ENCODE data around the gene TTC33. TPM values are rescaled to one million over a fixed set of nuclear protein-coding genes. Genes with fewer than 3 reads are reported as not detected.

The TTC33 gene
- polyA plus RNA-seq, 1 experiment: 12.4 TPM

GRCh38 chr5:40619421-40619820 is 136.3 kb downstream of the TTC33 start:
- Histone ChIP-seq H3K9me3 (ENCODE audit: control insufficient read depth, insufficient read depth, low read length) (no peaks in the 10 kb centered on the region), H3K27me3 (ENCODE audit: control insufficient read depth, insufficient read depth, low read length) (no peaks in the 10 kb centered on the region), H3K4me3 (ENCODE audit: low read depth, low read length) (no peak overlapping the region), H3K27ac (ENCODE audit: low read depth, low read length) (no peak overlapping the region)
- DNase-seq (ENCODE audit: low read depth, low spot score): no peak
- ChIA-PET CTCF (no interaction called here), POLR2A (no interaction called here)
- TF ChIP-seq, protein P1, sequence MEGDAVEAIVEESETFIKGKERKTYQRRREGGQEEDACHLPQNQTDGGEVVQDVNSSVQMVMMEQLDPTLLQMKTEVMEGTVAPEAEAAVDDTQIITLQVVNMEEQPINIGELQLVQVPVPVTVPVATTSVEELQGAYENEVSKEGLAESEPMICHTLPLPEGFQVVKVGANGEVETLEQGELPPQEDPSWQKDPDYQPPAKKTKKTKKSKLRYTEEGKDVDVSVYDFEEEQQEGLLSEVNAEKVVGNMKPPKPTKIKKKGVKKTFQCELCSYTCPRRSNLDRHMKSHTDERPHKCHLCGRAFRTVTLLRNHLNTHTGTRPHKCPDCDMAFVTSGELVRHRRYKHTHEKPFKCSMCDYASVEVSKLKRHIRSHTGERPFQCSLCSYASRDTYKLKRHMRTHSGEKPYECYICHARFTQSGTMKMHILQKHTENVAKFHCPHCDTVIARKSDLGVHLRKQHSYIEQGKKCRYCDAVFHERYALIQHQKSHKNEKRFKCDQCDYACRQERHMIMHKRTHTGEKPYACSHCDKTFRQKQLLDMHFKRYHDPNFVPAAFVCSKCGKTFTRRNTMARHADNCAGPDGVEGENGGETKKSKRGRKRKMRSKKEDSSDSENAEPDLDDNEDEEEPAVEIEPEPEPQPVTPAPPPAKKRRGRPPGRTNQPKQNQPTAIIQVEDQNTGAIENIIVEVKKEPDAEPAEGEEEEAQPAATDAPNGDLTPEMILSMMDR (IDR thresholded peaks at IDR 0.05; ENCODE audit: low read depth, low read length): no peak

GRCh38 chr5:40618926-40619325 is 136.8 kb downstream of the TTC33 start:
- POLR2A ChIA-PET: no interaction called here
- TF ChIP-seq, protein P1 (IDR thresholded peaks at IDR 0.05; ENCODE audit: low read depth, low read length): no peak
- no peak for DNase-seq (ENCODE audit: low read depth, low spot score)
- CTCF ChIA-PET: no interaction called here
- H3K9me3 ChIP-seq (ENCODE audit: control insufficient read depth, insufficient read depth, low read length): no peaks in the 10 kb centered on the region
- no peaks in the 10 kb centered on the region for H3K27me3 ChIP-seq (ENCODE audit: control insufficient read depth, insufficient read depth, low read length)
- no peak overlapping the region for H3K27ac ChIP-seq (ENCODE audit: low read depth, low read length)
- H3K4me3 ChIP-seq (ENCODE audit: low read depth, low read length): no peak overlapping the region

DNA sequence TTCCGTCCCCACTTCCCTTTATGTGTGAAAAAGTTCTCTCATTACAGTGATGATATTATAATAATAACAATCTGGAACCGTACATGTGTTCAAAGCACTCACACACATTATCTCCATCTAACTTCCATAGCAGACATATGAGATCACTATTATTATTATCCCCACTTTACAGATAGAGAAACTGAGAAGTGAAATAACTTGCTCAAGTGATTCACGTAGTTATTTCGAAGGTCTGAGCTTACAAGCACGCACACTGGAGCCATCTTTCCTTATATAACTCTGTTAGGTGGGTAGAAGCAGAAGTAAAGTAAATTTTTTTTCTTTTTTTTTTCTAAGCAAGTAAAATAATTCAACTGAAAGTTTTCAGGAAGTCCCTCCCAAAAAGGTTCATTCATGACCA is 139.0 kb downstream of the TTC33 start:
- TF ChIP-seq, protein P1 (IDR thresholded peaks at IDR 0.05; ENCODE audit: low read depth, low read length): no peak
- no peak for DNase-seq (ENCODE audit: low read depth, low spot score)
- no peak overlapping the region for H3K27ac ChIP-seq (ENCODE audit: low read depth, low read length)
- CTCF ChIA-PET: no interaction called here
- H3K4me3 ChIP-seq (ENCODE audit: low read depth, low read length): no peak overlapping the region
- no peaks in the 10 kb centered on the region for H3K27me3 ChIP-seq (ENCODE audit: control insufficient read depth, insufficient read depth, low read length)
- POLR2A ChIA-PET: no interaction called here
- H3K9me3 ChIP-seq (ENCODE audit: control insufficient read depth, insufficient read depth, low read length): no peaks in the 10 kb centered on the region

- TF ChIP-seq, protein P1 (IDR thresholded peaks at IDR 0.05; ENCODE audit: low read depth, low read length): no peak
- CTCF ChIA-PET: no interaction called here
- POLR2A ChIA-PET: no interaction called here
- Histone ChIP-seq H3K27ac (ENCODE audit: low read depth, low read length) (no peak overlapping the region), H3K9me3 (ENCODE audit: control insufficient read depth, insufficient read depth, low read length) (no peaks in the 10 kb centered on the region), H3K4me3 (ENCODE audit: low read depth, low read length) (no peak overlapping the region), H3K27me3 (ENCODE audit: control insufficient read depth, insufficient read depth, low read length) (no peaks in the 10 kb centered on the region)
- no peak for DNase-seq (ENCODE audit: low read depth, low spot score)
These were observed 140.1 kb downstream of the TTC33 start for GRCh38 chr5:40615586-40616170.

DNA sequence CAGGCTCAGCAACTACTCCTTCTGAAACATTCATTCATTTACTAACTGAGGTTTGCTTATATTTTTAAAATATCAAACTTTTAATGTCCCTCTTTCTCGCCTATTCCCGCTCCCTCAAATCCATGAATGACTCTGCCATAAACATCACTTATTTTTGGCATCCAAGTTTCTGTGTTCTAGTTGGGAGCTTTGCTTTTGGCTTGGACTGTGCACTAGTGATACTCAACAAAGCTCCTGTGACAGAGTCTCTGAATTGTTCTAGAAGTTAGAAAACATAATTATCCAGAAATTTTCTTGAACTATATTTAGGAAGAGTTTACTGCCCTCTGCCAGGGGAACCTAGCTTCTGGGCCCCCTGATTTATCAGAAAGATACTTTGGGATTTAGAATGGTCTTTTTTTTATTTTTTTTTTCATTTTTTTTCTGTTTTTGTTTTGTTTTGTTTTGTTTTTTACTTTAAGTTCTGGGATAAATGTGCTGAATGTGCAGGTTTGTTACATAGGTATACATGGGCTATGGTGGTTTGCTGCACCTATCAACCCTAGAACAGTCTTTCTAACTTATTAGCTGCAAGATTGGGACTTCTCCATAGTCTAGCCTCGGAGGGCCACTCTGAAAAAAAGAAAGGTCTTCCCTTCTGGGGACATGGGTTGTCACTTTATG is 140.7 kb downstream of the TTC33 start:
- TF ChIP-seq, protein P1 (IDR thresholded peaks at IDR 0.05; ENCODE audit: low read depth, low read length): no peak
- Histone ChIP-seq H3K27ac (ENCODE audit: low read depth, low read length) (no peak overlapping the region), H3K27me3 (ENCODE audit: control insufficient read depth, insufficient read depth, low read length) (no peaks in the 10 kb centered on the region), H3K4me3 (ENCODE audit: low read depth, low read length) (no peak overlapping the region), H3K9me3 (ENCODE audit: control insufficient read depth, insufficient read depth, low read length) (no peaks in the 10 kb centered on the region)
- POLR2A ChIA-PET: no interaction called here
- CTCF ChIA-PET: no interaction called here
- DNase-seq (ENCODE audit: low read depth, low spot score): no peak

All from AG04450 (cell line).